ENCODE measurements around the gene S100A14.
"Not testable (repeated sequence)": the region's sequence is repeated elsewhere in the genome, so short reads cannot be mapped to it uniquely, and the experiment has no call there.

The S100A14 gene

DNA sequence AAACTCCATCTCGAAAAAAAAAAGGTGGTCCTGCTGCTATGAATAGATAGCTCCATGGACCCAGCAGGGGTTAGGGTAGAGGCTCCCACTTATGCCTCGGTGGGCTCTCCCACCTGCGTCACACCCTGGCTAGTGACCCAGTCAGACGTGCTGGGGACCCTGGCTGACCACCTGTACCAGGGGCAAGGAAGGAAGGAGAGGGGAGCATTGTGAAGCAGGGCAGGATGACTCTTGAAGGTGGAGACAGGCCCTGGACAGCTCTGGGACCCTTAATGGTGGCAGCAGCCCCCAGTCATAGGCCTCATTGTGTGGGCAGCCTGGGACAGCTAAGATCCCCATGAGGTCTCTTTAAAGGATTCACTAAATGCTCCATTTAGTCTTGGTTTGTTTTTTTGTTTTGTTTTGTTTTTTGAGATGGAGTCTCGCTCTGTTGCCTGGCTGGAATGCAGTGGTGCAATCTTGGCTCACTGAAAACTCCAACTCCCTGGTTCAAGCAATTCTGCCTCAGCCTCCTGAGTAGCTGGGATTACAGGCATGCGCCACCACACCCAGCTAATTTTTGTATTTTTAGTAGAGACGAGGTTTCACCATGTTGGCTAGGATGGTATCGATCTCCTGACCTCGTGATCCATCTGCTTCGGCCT lies 32.0 kb upstream of the S100A14 start:
- TF ChIP-seq, protein P1, sequence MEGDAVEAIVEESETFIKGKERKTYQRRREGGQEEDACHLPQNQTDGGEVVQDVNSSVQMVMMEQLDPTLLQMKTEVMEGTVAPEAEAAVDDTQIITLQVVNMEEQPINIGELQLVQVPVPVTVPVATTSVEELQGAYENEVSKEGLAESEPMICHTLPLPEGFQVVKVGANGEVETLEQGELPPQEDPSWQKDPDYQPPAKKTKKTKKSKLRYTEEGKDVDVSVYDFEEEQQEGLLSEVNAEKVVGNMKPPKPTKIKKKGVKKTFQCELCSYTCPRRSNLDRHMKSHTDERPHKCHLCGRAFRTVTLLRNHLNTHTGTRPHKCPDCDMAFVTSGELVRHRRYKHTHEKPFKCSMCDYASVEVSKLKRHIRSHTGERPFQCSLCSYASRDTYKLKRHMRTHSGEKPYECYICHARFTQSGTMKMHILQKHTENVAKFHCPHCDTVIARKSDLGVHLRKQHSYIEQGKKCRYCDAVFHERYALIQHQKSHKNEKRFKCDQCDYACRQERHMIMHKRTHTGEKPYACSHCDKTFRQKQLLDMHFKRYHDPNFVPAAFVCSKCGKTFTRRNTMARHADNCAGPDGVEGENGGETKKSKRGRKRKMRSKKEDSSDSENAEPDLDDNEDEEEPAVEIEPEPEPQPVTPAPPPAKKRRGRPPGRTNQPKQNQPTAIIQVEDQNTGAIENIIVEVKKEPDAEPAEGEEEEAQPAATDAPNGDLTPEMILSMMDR (conservative IDR thresholded peaks at IDR 0.05; ENCODE audit: low read depth, low read length): no peak
- no peak for DNase-seq (ENCODE audit: low read depth)
- H3K4me3 ChIP-seq (ENCODE audit: low read length): no peak overlapping the region

DNA sequence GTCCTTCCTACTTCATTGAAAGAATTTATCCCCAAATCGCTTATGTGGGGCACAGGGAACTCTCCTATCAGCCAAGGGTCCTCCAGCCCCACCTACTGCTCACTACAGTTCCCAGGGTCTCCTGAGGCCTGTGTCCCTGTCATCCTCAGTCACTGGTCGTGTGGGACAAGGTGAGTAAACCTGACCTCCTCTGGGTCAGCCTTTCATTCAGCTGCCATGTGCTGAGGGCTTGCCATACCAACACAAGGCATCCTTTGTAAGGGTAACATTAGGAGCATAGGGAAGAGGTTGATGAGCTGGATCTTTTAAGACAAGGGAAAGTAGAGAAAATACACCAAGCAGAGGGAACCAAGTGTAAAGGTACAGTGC lies 31.2 kb upstream of the S100A14 start:
- DNase-seq (ENCODE audit: low read depth): no peak
- TF ChIP-seq, protein P1 (conservative IDR thresholded peaks at IDR 0.05; ENCODE audit: low read depth, low read length): peak; percentile 12
- no peak overlapping the region for H3K4me3 ChIP-seq (ENCODE audit: low read length)

GRCh38 chr1:153646672-153647345 lies 30.7 kb upstream of the S100A14 start:
- DNase-seq (ENCODE audit: low read depth): no peak
- no peak overlapping the region for H3K4me3 ChIP-seq (ENCODE audit: low read length)
- TF ChIP-seq, protein P1 (conservative IDR thresholded peaks at IDR 0.05; ENCODE audit: low read depth, low read length): no peak

DNA sequence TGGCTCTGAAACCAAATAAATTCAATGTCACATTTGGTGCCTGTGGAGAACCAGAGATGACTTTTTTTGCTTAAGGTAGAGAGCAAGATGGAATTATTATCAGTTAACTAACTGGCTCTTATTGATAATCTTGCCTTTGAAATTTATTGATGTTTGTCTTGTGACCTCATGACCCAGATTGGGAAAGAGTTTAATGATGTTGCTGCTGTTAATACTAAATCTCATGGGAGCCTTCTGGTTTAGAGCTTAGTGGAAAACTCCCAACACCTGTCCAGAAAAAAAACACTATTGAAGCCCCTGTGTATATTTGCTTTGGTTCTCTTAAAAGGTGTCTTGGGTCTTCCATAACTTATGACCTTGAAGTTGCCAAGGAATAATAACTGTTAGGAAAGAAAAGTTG lies 27.7 kb upstream of the S100A14 start:
- TF ChIP-seq, protein P1 (conservative IDR thresholded peaks at IDR 0.05; ENCODE audit: low read depth, low read length): no peak
- no peak overlapping the region for H3K4me3 ChIP-seq (ENCODE audit: low read length)
- DNase-seq (ENCODE audit: low read depth): no peak

GRCh38 chr1:153643100-153643499 lies 27.0 kb upstream of the S100A14 start:
- TF ChIP-seq, protein P1 (conservative IDR thresholded peaks at IDR 0.05; ENCODE audit: low read depth, low read length): no peak
- no peak for DNase-seq (ENCODE audit: low read depth)
- no peak overlapping the region for H3K4me3 ChIP-seq (ENCODE audit: low read length)

DNA sequence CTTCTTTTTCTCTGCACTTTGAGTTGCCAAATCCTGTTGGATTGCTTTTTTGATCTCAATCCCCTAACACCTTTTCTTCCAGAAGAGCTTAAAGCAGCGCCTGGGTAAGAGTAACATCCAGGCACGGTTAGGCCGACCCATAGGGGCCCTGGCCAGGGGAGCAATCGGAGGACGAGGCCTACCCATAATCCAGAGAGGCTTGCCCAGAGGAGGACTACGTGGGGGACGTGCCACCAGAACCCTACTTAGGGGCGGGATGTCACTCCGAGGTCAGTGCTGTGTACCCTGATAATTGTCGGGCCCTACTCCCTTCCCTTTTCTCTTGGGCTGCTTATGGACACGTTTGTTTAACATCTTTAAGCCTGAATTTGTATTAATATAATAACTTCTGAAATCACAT lies 26.0 kb upstream of the S100A14 start:
- no peak overlapping the region for H3K4me3 ChIP-seq (ENCODE audit: low read length)
- no peak for DNase-seq (ENCODE audit: low read depth)
- TF ChIP-seq, protein P1 (conservative IDR thresholded peaks at IDR 0.05; ENCODE audit: low read depth, low read length): no peak

DNA sequence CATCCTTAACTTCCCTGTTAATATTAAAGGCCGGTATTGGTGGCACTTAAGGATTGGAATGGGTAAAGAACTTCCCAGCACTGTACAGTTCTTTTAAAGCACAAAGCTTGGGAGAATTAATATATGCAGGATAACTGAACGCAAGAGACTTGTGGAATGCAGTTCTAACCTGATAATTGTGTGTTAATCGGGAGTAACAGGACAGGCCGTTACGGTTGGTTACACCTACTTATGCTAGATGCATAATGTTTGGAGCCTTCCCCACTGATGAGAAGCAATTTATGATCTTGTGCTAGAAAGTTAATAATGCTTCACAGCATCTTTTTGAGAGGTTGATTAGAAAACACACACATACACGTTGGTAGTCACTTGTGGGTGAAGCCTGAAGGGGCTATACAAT lies 24.7 kb upstream of the S100A14 start:
- no peak for DNase-seq (ENCODE audit: low read depth)
- TF ChIP-seq, protein P1 (conservative IDR thresholded peaks at IDR 0.05; ENCODE audit: low read depth, low read length): no peak

GRCh38 chr1:153640213-153640612 lies 24.1 kb upstream of the S100A14 start:
- H3K4me3 ChIP-seq (ENCODE audit: low read length); DNase-seq (ENCODE audit: low read depth): not testable (repeated sequence)

More for the DNA sequence above, 24.7 kb upstream of the S100A14 start:
- no peak overlapping the region for H3K4me3 ChIP-seq (ENCODE audit: low read length)
